Measurements from ENCODE around the gene COL6A1.

Gene COL6A1

DNA sequence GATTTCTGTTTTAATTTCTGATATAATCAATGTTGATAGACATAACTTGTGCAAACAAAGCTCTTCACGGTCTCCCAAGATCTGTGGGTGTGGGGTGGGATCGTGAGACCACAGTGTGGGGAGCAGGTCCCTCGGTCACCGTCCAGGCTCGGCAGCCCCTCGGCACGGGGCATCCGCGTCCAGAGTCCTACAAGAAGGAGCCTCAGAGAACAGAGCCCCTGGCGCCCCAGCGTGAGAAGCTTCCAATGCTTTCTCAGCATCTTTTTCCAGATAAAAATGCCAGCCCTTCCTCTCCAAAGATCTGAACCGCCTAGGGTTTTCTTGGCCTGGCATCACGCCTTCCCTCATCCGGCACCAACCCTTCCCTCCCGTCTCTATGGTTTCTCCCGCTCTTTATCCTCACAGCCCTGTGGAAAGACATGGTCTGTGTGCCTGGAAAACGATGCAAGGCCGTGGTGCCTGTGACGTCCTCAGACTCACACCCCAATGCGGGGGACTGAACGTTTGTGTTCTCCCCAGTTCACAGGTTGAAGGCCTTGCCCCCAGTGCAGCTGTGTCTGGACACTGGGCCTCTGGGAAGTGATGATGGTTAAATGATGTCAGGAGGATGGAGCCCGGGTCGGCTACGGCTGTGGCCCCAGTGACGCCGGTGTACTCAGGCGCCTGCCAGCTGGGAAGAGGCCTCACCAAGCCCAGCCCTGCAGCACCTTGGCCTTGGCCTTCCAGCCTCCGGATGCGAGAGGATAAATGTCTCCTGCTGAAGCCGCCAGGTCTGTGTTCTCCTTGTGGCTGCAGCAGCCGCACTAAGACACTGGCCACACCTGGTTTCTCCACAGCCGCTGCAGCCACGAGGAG, 70.5 kb downstream of the COL6A1 start:
- Histone ChIP-seq H3K27ac (replicated peaks) (no peak overlapping the region), H3K4me3 (replicated peaks; ENCODE audit: insufficient read depth, low read length) (no peak overlapping the region), H3K27me3 (ENCODE audit: insufficient read depth, poor library complexity, severe bottlenecking) (peaks cover 8% of the 10 kb centered on the region)
- no peak for TF ChIP-seq SPI1 (IDR thresholded peaks at IDR 0.05; ENCODE audit: borderline replicate concordance, low read depth)
- TF ChIP-seq, protein P1, sequence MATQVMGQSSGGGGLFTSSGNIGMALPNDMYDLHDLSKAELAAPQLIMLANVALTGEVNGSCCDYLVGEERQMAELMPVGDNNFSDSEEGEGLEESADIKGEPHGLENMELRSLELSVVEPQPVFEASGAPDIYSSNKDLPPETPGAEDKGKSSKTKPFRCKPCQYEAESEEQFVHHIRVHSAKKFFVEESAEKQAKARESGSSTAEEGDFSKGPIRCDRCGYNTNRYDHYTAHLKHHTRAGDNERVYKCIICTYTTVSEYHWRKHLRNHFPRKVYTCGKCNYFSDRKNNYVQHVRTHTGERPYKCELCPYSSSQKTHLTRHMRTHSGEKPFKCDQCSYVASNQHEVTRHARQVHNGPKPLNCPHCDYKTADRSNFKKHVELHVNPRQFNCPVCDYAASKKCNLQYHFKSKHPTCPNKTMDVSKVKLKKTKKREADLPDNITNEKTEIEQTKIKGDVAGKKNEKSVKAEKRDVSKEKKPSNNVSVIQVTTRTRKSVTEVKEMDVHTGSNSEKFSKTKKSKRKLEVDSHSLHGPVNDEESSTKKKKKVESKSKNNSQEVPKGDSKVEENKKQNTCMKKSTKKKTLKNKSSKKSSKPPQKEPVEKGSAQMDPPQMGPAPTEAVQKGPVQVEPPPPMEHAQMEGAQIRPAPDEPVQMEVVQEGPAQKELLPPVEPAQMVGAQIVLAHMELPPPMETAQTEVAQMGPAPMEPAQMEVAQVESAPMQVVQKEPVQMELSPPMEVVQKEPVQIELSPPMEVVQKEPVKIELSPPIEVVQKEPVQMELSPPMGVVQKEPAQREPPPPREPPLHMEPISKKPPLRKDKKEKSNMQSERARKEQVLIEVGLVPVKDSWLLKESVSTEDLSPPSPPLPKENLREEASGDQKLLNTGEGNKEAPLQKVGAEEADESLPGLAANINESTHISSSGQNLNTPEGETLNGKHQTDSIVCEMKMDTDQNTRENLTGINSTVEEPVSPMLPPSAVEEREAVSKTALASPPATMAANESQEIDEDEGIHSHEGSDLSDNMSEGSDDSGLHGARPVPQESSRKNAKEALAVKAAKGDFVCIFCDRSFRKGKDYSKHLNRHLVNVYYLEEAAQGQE (IDR thresholded peaks at IDR 0.05; ENCODE audit: insufficient replicate concordance, low read depth): no peak
- TF ChIP-seq, protein P2, sequence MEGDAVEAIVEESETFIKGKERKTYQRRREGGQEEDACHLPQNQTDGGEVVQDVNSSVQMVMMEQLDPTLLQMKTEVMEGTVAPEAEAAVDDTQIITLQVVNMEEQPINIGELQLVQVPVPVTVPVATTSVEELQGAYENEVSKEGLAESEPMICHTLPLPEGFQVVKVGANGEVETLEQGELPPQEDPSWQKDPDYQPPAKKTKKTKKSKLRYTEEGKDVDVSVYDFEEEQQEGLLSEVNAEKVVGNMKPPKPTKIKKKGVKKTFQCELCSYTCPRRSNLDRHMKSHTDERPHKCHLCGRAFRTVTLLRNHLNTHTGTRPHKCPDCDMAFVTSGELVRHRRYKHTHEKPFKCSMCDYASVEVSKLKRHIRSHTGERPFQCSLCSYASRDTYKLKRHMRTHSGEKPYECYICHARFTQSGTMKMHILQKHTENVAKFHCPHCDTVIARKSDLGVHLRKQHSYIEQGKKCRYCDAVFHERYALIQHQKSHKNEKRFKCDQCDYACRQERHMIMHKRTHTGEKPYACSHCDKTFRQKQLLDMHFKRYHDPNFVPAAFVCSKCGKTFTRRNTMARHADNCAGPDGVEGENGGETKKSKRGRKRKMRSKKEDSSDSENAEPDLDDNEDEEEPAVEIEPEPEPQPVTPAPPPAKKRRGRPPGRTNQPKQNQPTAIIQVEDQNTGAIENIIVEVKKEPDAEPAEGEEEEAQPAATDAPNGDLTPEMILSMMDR (IDR thresholded peaks at IDR 0.05; ENCODE audit: insufficient read depth, low read length): no peak
- no peak for TF ChIP-seq GABPA (IDR thresholded peaks at IDR 0.05; ENCODE audit: low read depth)
- TF ChIP-seq POLR2AphosphoS5 (IDR thresholded peaks at IDR 0.05; ENCODE audit: low read depth): no peak
- no peak for DNase-seq (ENCODE audit: low read depth in 1 of 2, low spot score in 1 of 2)

DNA sequence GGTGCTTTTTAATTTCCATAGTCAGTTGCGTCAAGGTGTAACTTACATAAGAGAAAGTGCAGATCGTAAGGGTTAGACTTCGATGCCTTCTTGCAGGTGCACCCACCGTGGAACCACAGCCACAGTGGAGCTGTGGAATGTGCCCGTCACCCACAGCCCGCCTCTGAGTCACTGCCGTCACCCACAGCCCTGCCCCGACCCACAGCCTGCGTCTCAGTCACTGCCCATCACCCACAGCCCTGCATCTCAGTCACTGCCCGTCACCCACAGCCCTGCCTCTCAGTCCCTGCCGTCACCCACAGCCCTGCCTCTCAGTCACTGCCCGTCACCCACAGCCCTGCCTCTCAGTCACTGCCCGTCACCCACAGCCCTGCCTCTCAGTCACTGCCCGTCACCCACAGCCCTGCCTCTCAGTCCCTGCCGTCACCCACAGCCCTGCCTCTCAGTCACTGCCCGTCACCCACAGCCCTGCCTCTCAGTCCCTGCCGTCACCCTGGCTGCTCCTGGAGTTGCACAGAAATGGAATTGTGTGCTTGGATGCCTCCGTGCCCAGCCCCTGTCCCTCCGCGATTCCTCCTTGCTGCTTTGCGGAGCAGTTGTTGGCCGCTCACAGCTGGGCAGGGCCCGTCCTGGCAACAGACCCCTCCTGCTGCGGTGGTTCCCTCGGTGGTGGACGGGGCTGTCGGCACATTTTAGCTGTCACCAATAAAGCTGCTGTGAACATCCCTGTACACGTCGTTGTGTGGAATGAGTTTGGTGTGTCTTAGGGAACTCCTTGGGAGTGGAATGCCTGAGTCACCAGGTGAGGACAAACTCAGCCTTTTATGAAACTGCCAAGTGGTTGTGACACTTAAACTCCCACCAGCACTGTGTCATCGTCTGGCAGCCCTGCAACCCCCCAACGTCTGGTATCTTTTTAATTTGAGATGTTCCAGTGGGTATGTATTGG, 71.4 kb downstream of the COL6A1 start:
- Histone ChIP-seq H3K4me3 (replicated peaks; ENCODE audit: insufficient read depth, low read length) (no peak overlapping the region), H3K27me3 (ENCODE audit: insufficient read depth, poor library complexity, severe bottlenecking) (peaks cover 18% of the 10 kb centered on the region), H3K27ac (replicated peaks) (no peak overlapping the region)
- TF ChIP-seq POLR2AphosphoS5 (IDR thresholded peaks at IDR 0.05; ENCODE audit: low read depth): no peak
- TF ChIP-seq, protein P2 (IDR thresholded peaks at IDR 0.05; ENCODE audit: insufficient read depth, low read length): no peak
- no peak for TF ChIP-seq SPI1 (IDR thresholded peaks at IDR 0.05; ENCODE audit: borderline replicate concordance, low read depth)
- TF ChIP-seq, protein P1 (IDR thresholded peaks at IDR 0.05; ENCODE audit: insufficient replicate concordance, low read depth): no peak
- TF ChIP-seq GABPA (IDR thresholded peaks at IDR 0.05; ENCODE audit: low read depth): no peak
- no peak for DNase-seq (ENCODE audit: low read depth in 1 of 2, low spot score in 1 of 2)

DNA sequence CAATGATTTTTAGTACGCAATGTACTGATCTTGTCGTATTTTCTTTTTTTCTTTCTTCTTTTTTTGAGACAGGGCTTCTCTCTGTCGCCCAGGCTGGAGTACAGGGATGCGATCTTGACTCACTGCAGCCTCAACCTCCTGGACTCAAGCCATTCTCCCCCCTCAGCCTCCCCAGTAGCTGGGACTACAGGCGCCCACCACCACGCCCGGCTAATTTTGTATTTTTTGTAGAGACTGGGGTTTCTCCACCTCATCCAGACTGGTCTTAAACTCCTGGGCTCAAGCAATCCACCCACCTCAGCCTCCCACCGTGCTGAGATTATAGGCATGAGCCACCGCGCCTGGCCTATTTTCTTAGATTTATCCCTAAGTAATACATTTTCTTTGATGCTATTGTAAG, 72.5 kb downstream of the COL6A1 start:
- H3K4me3 ChIP-seq (replicated peaks; ENCODE audit: insufficient read depth, low read length): no peak overlapping the region
- H3K27me3 ChIP-seq (ENCODE audit: insufficient read depth, poor library complexity, severe bottlenecking): peaks cover 18% of the 10 kb centered on the region
- TF ChIP-seq, protein P1 (IDR thresholded peaks at IDR 0.05; ENCODE audit: insufficient replicate concordance, low read depth): no peak
- TF ChIP-seq POLR2AphosphoS5 (IDR thresholded peaks at IDR 0.05; ENCODE audit: low read depth) (no peak), SPI1 (IDR thresholded peaks at IDR 0.05; ENCODE audit: borderline replicate concordance, low read depth) (no peak), GABPA (IDR thresholded peaks at IDR 0.05; ENCODE audit: low read depth) (no peak)
- TF ChIP-seq, protein P2 (IDR thresholded peaks at IDR 0.05; ENCODE audit: insufficient read depth, low read length): no peak
- DNase-seq (ENCODE audit: low read depth in 1 of 2, low spot score in 1 of 2): no peak
- no peak overlapping the region for H3K27ac ChIP-seq (replicated peaks)
